Stimulated activated CD4-positive, alpha-beta T cell treated with anti-CD3 and anti-CD28 coated beads, TNF-alpha, amount 100 ng/mL, for 48 hours (primary cell): Measurements from ENCODE around the gene ATRIP.

Source experiments
- DNase-seq, 3 donors: peaks; one replicate each; pipeline ENCODE4 v3.0.0-alpha.2; 2020; ENCODE audit warnings: low read depth in 3 of 3

Gene ATRIP

GRCh38 chr3:48502121-48502520 is 55.6 kb downstream of the ATRIP start:
- DNase-seq = no peak

- no peak for DNase-seq
Measured at GRCh38 chr3:48502728-48503168, 56.2 kb downstream of the ATRIP start.

- DNase-seq = no peak
Measured at GRCh38 chr3:48503401-48504050, 57.0 kb downstream of the ATRIP start.

- DNase-seq = peak in 2 of 3 donors; percentile 25 to 50
Measured at GRCh38 chr3:48504051-48504946, 57.8 kb downstream of the ATRIP start, which contains the start of gene SHISA5. SHISA5 (minus strand) TSS chr3:48504174; CDS start chr3:48504094, 80 bp downstream.

GRCh38 chr3:48505146-48505545 is 58.6 kb downstream of the ATRIP start:
- DNase-seq = no peak

GRCh38 chr3:48505968-48506504 is 59.5 kb downstream of the ATRIP start:
- no peak for DNase-seq

GRCh38 chr3:48507256-48508061 is 60.9 kb downstream of the ATRIP start:
- DNase-seq = peak; percentile 40 to 48 (median 45)

GRCh38 chr3:48511551-48511950 is 65.0 kb downstream of the ATRIP start:
- DNase-seq = no peak

- DNase-seq = no peak
Measured at GRCh38 chr3:48514431-48515227, 68.1 kb downstream of the ATRIP start.
